CD4-positive, alpha-beta T cell treated with Interleukin-15 for 1 hour (primary cell): ENCODE data around the gene ZNF786.

Experiments
- DNase-seq: peaks from one replicate; pipeline ENCODE4 v3.0.0-alpha.2; 2020

Gene ZNF786

GRCh38 chr7:149027611-149028345 lies 62.7 kb downstream of the ZNF786 start:
- no peak for DNase-seq

DNA sequence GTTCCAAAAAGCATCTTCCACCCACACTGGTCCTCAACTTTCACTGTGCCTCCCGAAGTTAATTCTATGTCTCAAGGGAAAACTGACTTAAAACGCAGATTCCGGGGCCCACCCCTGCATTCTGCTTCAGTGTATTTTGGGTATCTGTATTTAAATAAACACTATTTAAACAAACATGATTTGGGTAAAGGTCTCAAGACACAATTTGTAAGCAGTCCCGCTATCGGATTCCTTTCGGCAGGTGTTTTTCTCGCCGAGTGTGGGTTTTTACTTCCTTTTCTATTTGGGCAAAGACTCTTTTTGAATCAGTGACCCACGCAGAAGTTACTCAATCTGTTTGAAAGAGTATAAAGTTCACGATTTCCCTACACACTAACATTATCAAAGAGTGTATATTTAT lies 63.5 kb downstream of the ZNF786 start:
- DNase-seq: no peak

GRCh38 chr7:149023662-149024061 lies 66.9 kb downstream of the ZNF786 start:
- no peak for DNase-seq

GRCh38 chr7:149022756-149023360 lies 67.7 kb downstream of the ZNF786 start:
- no peak for DNase-seq

- DNase-seq: no peak
These were observed 68.8 kb downstream of the ZNF786 start for GRCh38 chr7:149021725-149022062.

- DNase-seq: no peak
These were observed 70.0 kb downstream of the ZNF786 start for GRCh38 chr7:149020483-149020882.
